SK-N-SH treated with all-trans-retinoic acid at 6 μM for 48 hours (cell line): Measurements from ENCODE around the gene CHST11.

Experiments used
- ATAC-seq: fragments of 200-7000 bp; cut with Tn5 transposase; 3 replicates; pipeline ENCODE4 v1.9.1; 2020; ENCODE audit warnings: mild to moderate bottlenecking, moderate library complexity
- ARNTL ChIP-seq: fragments of 450-650 bp; formaldehyde crosslinking; IDR thresholded peaks from 2 replicates; pipeline ENCODE4 v1.5.0; 2020; ENCODE audit warnings: low read depth, mild to moderate bottlenecking, moderate library complexity, borderline replicate concordance
- BACH2 ChIP-seq: fragments of 250-450 bp; sonication (Bioruptor Pico); IDR thresholded peaks from 2 replicates; pipeline ENCODE4 v1.9.0; 2021; ENCODE audit warnings: mild to moderate bottlenecking, borderline replicate concordance
- CSDC2 ChIP-seq: fragments of 250-450 bp; sonication (Bioruptor Pico); IDR thresholded peaks from 2 replicates; pipeline ENCODE4 v1.5.0; 2020; ENCODE audit warnings: mild to moderate bottlenecking, moderate library complexity
- ESRRG ChIP-seq: fragments of 250-450 bp; sonication (Bioruptor Pico); IDR thresholded peaks from 2 replicates; pipeline ENCODE4 v1.6.1; 2021; ENCODE audit warnings: mild to moderate bottlenecking
- GLIS3 ChIP-seq: fragments of 250-450 bp; sonication (Bioruptor Pico); IDR thresholded peaks from 2 replicates; pipeline ENCODE4 v1.5.0; 2020; ENCODE audit warnings: mild to moderate bottlenecking, moderate library complexity
- ISL1 ChIP-seq: fragments of 250-450 bp; sonication (Bioruptor Pico); IDR thresholded peaks from 2 replicates; pipeline ENCODE4 v2.1.2; 2022; ENCODE audit warnings: mild to moderate bottlenecking, moderate library complexity
- OSR1 ChIP-seq: fragments of 250-450 bp; sonication (Bioruptor Pico); IDR thresholded peaks from 2 replicates; pipeline ENCODE4 v1.8.0; 2022; ENCODE audit warnings: moderate library complexity, mild to moderate bottlenecking, inconsistent platforms
- PPARA ChIP-seq: fragments of 250-450 bp; sonication (Bioruptor Pico); IDR thresholded peaks from 2 replicates; pipeline ENCODE4 v1.5.0; 2020; ENCODE audit warnings: mild to moderate bottlenecking, borderline replicate concordance
- RARB ChIP-seq: fragments of 250-450 bp; sonication (Bioruptor Pico); IDR thresholded peaks from 2 replicates; pipeline ENCODE4 v1.8.0; 2021; ENCODE audit warnings: mild to moderate bottlenecking, moderate library complexity
- SNAI2 ChIP-seq: fragments of 250-450 bp; sonication (Bioruptor Pico); IDR thresholded peaks from 2 replicates; pipeline ENCODE4 v1.5.0; 2020; ENCODE audit warnings: mild to moderate bottlenecking, moderate library complexity
- TOX ChIP-seq: fragments of 250-450 bp; sonication (Bioruptor Pico); IDR thresholded peaks from 2 replicates; pipeline ENCODE4 v1.8.0; 2021; ENCODE audit warnings: mild to moderate bottlenecking, moderate library complexity, borderline replicate concordance
- ZC3H10 ChIP-seq: fragments of 250-450 bp; sonication (Bioruptor Pico); IDR thresholded peaks from 2 replicates; pipeline ENCODE4 v1.5.1; 2021; ENCODE audit warnings: mild to moderate bottlenecking, moderate library complexity
- ZNF565 ChIP-seq: fragments of 450-650 bp; formaldehyde crosslinking; conservative IDR thresholded peaks from 2 replicates; pipeline ENCODE4 v1.5.0; 2020; ENCODE audit warnings: low read depth, mild to moderate bottlenecking, moderate library complexity
- ZNF70 ChIP-seq: fragments of 450-650 bp; formaldehyde crosslinking; IDR thresholded peaks from 2 replicates; pipeline ENCODE4 v1.5.0; 2020; ENCODE audit warnings: mild to moderate bottlenecking, moderate library complexity
- ZNF8 ChIP-seq: fragments of 450-650 bp; formaldehyde crosslinking; IDR thresholded peaks from 2 replicates; pipeline ENCODE4 v1.5.0; 2020; ENCODE audit warnings: mild to moderate bottlenecking, moderate library complexity
- TF ChIP-seq, protein P1 (sequence below): fragments of 250-450 bp; sonication (Bioruptor Pico); IDR thresholded peaks from 2 replicates; pipeline ENCODE4 v1.5.1; 2020; ENCODE audit warnings: low read depth, mild to moderate bottlenecking, moderate library complexity
- TF ChIP-seq, protein P2 (sequence below): fragments of 250-450 bp; sonication (Bioruptor Pico); IDR thresholded peaks from 2 replicates; pipeline ENCODE4 v1.5.0; 2020; ENCODE audit warnings: mild to moderate bottlenecking, moderate library complexity
- TF ChIP-seq, protein P3 (sequence below): fragments of 250-450 bp; sonication (Bioruptor Pico); IDR thresholded peaks from 2 replicates; pipeline ENCODE4 v1.5.1; 2021; ENCODE audit warnings: mild to moderate bottlenecking, moderate library complexity
- TF ChIP-seq, protein P4 (sequence below): fragments of 250-450 bp; sonication (Bioruptor Pico); IDR thresholded peaks from 2 replicates; pipeline ENCODE4 v1.8.0; 2020; ENCODE audit warnings: mild to moderate bottlenecking, moderate library complexity, borderline replicate concordance
- TF ChIP-seq, protein P5 (sequence below): fragments of 250-450 bp; sonication (Bioruptor Pico); IDR thresholded peaks from 2 replicates; pipeline ENCODE4 v1.8.0; 2021; ENCODE audit warnings: low read depth, mild to moderate bottlenecking, moderate library complexity, borderline replicate concordance

CHST11 gene

DNA sequence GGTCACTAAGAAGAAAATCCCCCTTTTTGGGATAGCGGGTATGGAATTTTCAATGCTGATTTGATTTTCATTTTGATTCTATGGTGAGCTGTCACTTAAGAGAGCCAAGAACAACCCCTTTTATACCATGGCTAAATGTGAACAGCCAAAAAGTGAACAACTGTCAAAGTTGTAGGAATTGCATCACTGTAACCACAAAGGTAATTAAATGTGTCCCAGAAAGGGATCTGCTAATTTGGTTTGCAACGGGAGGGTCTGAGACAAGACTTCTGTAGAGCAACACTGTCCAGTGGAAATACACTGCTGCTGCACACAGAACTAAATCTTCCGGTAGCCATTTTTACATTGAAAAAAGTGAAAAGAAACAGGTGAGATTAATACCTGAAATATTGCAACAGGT, 14.6 kb downstream of the CHST11 start:
- TF ChIP-seq PPARA (CRISPR knock-in tag) (no peak), ZNF565 (CRISPR knock-in tag) (no peak), ISL1 (no peak), OSR1 (CRISPR knock-in tag) (no peak), ESRRG (CRISPR knock-in tag) (no peak), SNAI2 (CRISPR knock-in tag) (no peak), RARB (CRISPR knock-in tag) (no peak), TOX (CRISPR knock-in tag) (no peak), BACH2 (CRISPR knock-in tag) (no peak), CSDC2 (CRISPR knock-in tag) (no peak), ZC3H10 (no peak), ZNF70 (CRISPR knock-in tag) (no peak), ZNF8 (CRISPR knock-in tag) (no peak), ARNTL (CRISPR knock-in tag) (no peak)
- TF ChIP-seq, protein P1, sequence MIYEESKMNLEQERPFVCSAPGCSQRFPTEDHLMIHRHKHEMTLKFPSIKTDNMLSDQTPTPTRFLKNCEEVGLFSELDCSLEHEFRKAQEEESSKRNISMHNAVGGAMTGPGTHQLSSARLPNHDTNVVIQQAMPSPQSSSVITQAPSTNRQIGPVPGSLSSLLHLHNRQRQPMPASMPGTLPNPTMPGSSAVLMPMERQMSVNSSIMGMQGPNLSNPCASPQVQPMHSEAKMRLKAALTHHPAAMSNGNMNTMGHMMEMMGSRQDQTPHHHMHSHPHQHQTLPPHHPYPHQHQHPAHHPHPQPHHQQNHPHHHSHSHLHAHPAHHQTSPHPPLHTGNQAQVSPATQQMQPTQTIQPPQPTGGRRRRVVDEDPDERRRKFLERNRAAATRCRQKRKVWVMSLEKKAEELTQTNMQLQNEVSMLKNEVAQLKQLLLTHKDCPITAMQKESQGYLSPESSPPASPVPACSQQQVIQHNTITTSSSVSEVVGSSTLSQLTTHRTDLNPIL (CRISPR knock-in tag), result no peak
- TF ChIP-seq, protein P2, sequence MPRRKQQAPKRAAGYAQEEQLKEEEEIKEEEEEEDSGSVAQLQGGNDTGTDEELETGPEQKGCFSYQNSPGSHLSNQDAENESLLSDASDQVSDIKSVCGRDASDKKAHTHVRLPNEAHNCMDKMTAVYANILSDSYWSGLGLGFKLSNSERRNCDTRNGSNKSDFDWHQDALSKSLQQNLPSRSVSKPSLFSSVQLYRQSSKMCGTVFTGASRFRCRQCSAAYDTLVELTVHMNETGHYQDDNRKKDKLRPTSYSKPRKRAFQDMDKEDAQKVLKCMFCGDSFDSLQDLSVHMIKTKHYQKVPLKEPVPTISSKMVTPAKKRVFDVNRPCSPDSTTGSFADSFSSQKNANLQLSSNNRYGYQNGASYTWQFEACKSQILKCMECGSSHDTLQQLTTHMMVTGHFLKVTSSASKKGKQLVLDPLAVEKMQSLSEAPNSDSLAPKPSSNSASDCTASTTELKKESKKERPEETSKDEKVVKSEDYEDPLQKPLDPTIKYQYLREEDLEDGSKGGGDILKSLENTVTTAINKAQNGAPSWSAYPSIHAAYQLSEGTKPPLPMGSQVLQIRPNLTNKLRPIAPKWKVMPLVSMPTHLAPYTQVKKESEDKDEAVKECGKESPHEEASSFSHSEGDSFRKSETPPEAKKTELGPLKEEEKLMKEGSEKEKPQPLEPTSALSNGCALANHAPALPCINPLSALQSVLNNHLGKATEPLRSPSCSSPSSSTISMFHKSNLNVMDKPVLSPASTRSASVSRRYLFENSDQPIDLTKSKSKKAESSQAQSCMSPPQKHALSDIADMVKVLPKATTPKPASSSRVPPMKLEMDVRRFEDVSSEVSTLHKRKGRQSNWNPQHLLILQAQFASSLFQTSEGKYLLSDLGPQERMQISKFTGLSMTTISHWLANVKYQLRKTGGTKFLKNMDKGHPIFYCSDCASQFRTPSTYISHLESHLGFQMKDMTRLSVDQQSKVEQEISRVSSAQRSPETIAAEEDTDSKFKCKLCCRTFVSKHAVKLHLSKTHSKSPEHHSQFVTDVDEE (CRISPR knock-in tag), result no peak
- TF ChIP-seq, protein P3, sequence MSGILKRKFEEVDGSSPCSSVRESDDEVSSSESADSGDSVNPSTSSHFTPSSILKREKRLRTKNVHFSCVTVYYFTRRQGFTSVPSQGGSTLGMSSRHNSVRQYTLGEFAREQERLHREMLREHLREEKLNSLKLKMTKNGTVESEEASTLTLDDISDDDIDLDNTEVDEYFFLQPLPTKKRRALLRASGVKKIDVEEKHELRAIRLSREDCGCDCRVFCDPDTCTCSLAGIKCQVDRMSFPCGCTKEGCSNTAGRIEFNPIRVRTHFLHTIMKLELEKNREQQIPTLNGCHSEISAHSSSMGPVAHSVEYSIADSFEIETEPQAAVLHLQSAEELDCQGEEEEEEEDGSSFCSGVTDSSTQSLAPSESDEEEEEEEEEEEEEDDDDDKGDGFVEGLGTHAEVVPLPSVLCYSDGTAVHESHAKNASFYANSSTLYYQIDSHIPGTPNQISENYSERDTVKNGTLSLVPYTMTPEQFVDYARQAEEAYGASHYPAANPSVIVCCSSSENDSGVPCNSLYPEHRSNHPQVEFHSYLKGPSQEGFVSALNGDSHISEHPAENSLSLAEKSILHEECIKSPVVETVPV (CRISPR knock-in tag), result no peak
- TF ChIP-seq, protein P4, sequence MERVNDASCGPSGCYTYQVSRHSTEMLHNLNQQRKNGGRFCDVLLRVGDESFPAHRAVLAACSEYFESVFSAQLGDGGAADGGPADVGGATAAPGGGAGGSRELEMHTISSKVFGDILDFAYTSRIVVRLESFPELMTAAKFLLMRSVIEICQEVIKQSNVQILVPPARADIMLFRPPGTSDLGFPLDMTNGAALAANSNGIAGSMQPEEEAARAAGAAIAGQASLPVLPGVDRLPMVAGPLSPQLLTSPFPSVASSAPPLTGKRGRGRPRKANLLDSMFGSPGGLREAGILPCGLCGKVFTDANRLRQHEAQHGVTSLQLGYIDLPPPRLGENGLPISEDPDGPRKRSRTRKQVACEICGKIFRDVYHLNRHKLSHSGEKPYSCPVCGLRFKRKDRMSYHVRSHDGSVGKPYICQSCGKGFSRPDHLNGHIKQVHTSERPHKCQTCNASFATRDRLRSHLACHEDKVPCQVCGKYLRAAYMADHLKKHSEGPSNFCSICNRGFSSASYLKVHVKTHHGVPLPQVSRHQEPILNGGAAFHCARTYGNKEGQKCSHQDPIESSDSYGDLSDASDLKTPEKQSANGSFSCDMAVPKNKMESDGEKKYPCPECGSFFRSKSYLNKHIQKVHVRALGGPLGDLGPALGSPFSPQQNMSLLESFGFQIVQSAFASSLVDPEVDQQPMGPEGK (CRISPR knock-in tag), result no peak
- TF ChIP-seq, protein P5, sequence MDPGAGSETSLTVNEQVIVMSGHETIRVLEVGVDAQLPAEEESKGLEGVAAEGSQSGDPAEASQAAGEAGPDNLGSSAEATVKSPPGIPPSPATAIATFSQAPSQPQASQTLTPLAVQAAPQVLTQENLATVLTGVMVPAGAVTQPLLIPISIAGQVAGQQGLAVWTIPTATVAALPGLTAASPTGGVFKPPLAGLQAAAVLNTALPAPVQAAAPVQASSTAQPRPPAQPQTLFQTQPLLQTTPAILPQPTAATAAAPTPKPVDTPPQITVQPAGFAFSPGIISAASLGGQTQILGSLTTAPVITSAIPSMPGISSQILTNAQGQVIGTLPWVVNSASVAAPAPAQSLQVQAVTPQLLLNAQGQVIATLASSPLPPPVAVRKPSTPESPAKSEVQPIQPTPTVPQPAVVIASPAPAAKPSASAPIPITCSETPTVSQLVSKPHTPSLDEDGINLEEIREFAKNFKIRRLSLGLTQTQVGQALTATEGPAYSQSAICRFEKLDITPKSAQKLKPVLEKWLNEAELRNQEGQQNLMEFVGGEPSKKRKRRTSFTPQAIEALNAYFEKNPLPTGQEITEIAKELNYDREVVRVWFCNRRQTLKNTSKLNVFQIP (CRISPR knock-in tag), result no peak
- ATAC-seq, result no peak

DNA sequence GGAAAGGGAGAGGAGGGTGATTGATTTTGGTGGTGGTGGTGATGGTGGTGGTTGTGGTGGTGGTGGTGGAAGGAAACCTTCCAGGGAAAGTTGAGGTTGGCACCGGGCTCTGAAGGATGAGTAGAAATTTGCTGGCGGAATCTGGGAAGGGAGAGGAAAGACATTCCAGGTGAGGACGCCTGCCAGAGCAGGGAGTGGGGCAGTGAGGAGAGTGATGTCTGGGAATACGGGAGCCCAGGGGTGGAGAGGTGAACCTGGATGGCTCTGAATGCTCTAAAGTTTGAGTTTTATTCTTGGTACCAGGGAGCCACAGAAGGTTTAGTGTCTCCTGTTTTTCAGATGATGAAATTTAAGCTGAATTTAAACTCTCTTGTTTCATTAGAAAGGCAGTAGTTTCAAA, 16.0 kb downstream of the CHST11 start:
- TF ChIP-seq ARNTL (CRISPR knock-in tag) (no peak), OSR1 (CRISPR knock-in tag) (no peak), CSDC2 (CRISPR knock-in tag) (no peak), SNAI2 (CRISPR knock-in tag) (no peak), ISL1 (no peak), GLIS3 (CRISPR knock-in tag) (no peak), PPARA (CRISPR knock-in tag) (no peak), ZC3H10 (no peak)
- TF ChIP-seq, protein P5 (CRISPR knock-in tag), result no peak
- TF ChIP-seq, protein P2 (CRISPR knock-in tag), result no peak
- TF ChIP-seq, protein P4 (CRISPR knock-in tag), result no peak
- ATAC-seq, result no peak
